SU-DHL-6 (cell line): ENCODE data around the gene AKT1S1.

Source experiments
- EZH2phosphoT487 ChIP-seq: fragments of 200-600 bp; sonication (generic), shearing (Covaris generic); conservative IDR thresholded peaks from 2 replicates; pipeline ENCODE4 v1.6.1; 2018; ENCODE audit warnings: mild to moderate bottlenecking, antibody characterized with exemption, low read length, moderate library complexity, mixed read lengths
- TF ChIP-seq, protein P1 (sequence below): fragments of 200-600 bp; sonication (generic); IDR thresholded peaks from one replicate; pipeline ENCODE4 v1.5.1; 2017; ENCODE audit warnings: antibody characterized with exemption, mild to moderate bottlenecking, low read length, moderate library complexity; ENCODE audit not compliant: insufficient read depth, poor library complexity, severe bottlenecking

DNA sequence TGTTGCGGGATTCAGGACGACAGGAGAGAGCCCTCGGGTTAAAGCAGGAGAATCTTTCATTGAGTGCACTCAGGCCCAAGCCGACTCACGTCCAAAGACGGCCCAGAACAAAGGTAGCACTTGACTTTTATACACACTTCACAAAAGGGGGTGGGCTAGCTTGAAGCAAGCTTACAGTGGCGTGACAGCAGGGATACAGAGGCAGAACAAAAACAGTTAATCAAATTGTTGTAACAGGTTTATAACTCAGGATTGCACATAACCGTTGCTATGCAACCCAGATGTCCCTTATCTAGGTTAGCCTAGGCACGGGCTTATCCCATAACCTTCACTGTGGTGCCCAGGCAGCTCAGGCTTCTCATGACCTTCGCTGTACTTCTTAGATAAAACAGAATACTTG, 57.0 kb downstream of the AKT1S1 start:
- TF ChIP-seq, protein P1, sequence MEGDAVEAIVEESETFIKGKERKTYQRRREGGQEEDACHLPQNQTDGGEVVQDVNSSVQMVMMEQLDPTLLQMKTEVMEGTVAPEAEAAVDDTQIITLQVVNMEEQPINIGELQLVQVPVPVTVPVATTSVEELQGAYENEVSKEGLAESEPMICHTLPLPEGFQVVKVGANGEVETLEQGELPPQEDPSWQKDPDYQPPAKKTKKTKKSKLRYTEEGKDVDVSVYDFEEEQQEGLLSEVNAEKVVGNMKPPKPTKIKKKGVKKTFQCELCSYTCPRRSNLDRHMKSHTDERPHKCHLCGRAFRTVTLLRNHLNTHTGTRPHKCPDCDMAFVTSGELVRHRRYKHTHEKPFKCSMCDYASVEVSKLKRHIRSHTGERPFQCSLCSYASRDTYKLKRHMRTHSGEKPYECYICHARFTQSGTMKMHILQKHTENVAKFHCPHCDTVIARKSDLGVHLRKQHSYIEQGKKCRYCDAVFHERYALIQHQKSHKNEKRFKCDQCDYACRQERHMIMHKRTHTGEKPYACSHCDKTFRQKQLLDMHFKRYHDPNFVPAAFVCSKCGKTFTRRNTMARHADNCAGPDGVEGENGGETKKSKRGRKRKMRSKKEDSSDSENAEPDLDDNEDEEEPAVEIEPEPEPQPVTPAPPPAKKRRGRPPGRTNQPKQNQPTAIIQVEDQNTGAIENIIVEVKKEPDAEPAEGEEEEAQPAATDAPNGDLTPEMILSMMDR: no peak
- TF ChIP-seq EZH2phosphoT487: no peak
